ENCODE measurements around the gene C1orf21.

GRCh38 chr1:184461321-184461720 lies 74.5 kb downstream of the C1orf21 start:
- TF ChIP-seq, protein P1, sequence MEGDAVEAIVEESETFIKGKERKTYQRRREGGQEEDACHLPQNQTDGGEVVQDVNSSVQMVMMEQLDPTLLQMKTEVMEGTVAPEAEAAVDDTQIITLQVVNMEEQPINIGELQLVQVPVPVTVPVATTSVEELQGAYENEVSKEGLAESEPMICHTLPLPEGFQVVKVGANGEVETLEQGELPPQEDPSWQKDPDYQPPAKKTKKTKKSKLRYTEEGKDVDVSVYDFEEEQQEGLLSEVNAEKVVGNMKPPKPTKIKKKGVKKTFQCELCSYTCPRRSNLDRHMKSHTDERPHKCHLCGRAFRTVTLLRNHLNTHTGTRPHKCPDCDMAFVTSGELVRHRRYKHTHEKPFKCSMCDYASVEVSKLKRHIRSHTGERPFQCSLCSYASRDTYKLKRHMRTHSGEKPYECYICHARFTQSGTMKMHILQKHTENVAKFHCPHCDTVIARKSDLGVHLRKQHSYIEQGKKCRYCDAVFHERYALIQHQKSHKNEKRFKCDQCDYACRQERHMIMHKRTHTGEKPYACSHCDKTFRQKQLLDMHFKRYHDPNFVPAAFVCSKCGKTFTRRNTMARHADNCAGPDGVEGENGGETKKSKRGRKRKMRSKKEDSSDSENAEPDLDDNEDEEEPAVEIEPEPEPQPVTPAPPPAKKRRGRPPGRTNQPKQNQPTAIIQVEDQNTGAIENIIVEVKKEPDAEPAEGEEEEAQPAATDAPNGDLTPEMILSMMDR (conservative IDR thresholded peaks at IDR 0.05 in 1 of 2, IDR thresholded peaks at IDR 0.05 in 1 of 2; ENCODE audit: low read depth in 1 of 2, low read length in 2 of 2), result no peak
- TF ChIP-seq EZH2 (IDR thresholded peaks at IDR 0.05; ENCODE audit: low read length, missing control alignments), result no peak

Measured in fibroblast of lung (primary cell).